Myocyte (in vitro differentiated cells): ENCODE measurements around the gene TBC1D14. TPM values are rescaled to one million over a fixed set of nuclear protein-coding genes. Genes with fewer than 3 reads are reported as not detected.

ENCODE experiments used
- DNase-seq: peaks from one replicate; pipeline ENCODE4 v3.0.0-alpha.2; 2012; ENCODE audit warnings: low read depth
- total RNA-seq: library from RNA; depleted of rRNA; stranded (reverse); fragments of >200 nt; gene quantifications from 2 replicates; pipeline ENCODE4 v1.2.3, GENCODE V29; 2014

TBC1D14 gene
- total RNA-seq, 1 donor from 2014 or later, result 48.6 TPM

- DNase-seq, result no peak
Measured at GRCh38 chr4:7017446-7018048, 107.9 kb downstream of the TBC1D14 start.

GRCh38 chr4:7018281-7018680 is 108.7 kb downstream of the TBC1D14 start:
- no peak for DNase-seq

GRCh38 chr4:7019367-7019766 is 109.7 kb downstream of the TBC1D14 start:
- DNase-seq, result no peak

- DNase-seq, result no peak
Measured at GRCh38 chr4:7020290-7020689, 110.7 kb downstream of the TBC1D14 start.

GRCh38 chr4:7020856-7021255 is 111.2 kb downstream of the TBC1D14 start:
- DNase-seq, result no peak

- DNase-seq, result no peak
Measured at GRCh38 chr4:7021355-7021754, 111.7 kb downstream of the TBC1D14 start.

- peak; percentile 46 for DNase-seq
Measured at GRCh38 chr4:7021930-7022664, 112.5 kb downstream of the TBC1D14 start.

- no peak for DNase-seq
Measured at GRCh38 chr4:7023486-7023885, 113.9 kb downstream of the TBC1D14 start.

GRCh38 chr4:7023901-7024300 is 114.3 kb downstream of the TBC1D14 start:
- no peak for DNase-seq

- no peak for DNase-seq
Measured at GRCh38 chr4:7024336-7024890, 114.8 kb downstream of the TBC1D14 start.

GRCh38 chr4:7025040-7025602 is 115.5 kb downstream of the TBC1D14 start:
- DNase-seq, result no peak

GRCh38 chr4:7026107-7026506 is 116.5 kb downstream of the TBC1D14 start:
- no peak for DNase-seq

GRCh38 chr4:7027284-7027683 is 117.7 kb downstream of the TBC1D14 start:
- DNase-seq, result no peak

GRCh38 chr4:7027913-7028312 is 118.3 kb downstream of the TBC1D14 start:
- no peak for DNase-seq

- DNase-seq, result no peak
Measured at GRCh38 chr4:7029212-7029611, 119.6 kb downstream of the TBC1D14 start.

- DNase-seq, result no peak
Measured at GRCh38 chr4:7029921-7030320, 120.3 kb downstream of the TBC1D14 start.

- DNase-seq, result no peak
Measured at GRCh38 chr4:7030856-7031255, 121.2 kb downstream of the TBC1D14 start.

- no peak for DNase-seq
Measured at GRCh38 chr4:7031558-7032449, 122.2 kb downstream of the TBC1D14 start.

GRCh38 chr4:7032596-7032995 is 123.0 kb downstream of the TBC1D14 start:
- DNase-seq, result no peak

GRCh38 chr4:7034262-7035081 is 124.8 kb downstream of the TBC1D14 start:
- DNase-seq, result peak; percentile 13
